ENCODE measurements around the gene GSTA1. TPM values are rescaled to one million over a fixed set of nuclear protein-coding genes. Genes with fewer than 3 reads are reported as not detected.

GSTA1 gene
- not detected in 2 replicates for total RNA-seq

DNA sequence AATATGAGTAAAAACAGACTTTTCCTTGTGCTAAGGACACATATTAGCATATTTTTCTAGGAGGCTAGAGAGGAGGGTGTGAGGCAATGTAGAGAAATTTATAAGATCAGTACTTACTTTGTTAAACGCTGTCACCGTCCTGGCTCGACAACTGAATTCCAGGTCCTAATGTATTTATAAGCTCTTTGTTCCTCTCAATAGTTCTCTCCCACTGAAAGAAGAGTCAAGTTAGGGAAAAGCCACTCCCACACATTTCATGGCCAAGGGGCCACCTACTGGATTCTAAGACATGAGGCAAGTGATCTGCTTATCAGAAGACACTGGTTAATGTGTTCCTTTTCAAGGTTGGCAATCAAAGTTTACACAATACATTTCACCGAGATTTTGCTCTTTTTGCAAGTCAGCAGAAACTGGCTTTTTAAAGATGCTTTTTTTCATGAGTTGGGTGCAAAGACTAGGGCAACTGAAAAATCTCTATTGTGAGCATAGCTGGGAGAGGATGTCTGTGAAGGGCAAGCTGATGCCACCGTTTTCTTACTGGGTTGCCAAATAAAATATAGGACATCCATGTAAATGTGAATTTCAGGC lies at the start of gene GSTA1:
Gene GSTA1, minus strand, starts transcription at position 149 of the 588 bp plus-strand sequence. CDS start 4,549 bp downstream, outside the sequence.

GRCh38 chr6:52840763-52841585 lies 37.4 kb upstream of the GSTA1 start, which contains the start of gene GSTA5:
Gene GSTA5, minus strand, starts transcription at chr6:52840813.

GRCh38 chr6:52763322-52763916 lies 40.2 kb downstream of the GSTA1 start, which contains the start of gene GSTA2:
Gene GSTA2, minus strand, starts transcription at chr6:52763475. Its CDS starts 5,528 bp downstream, at chr6:52757947.

Other genes starting within 250 kb of the GSTA1 start
- gene TRAM2, start 226.8 kb downstream of the GSTA1 start, total RNA-seq: 130 and 160 TPM in 2 replicates
- 25.1 and 30.6 TPM in 2 replicates for gene TMEM14A, start 132.7 kb downstream of the GSTA1 start, total RNA-seq
- not detected in 2 replicates for gene GSTA2, start 40.3 kb downstream of the GSTA1 start, total RNA-seq
- gene GSTA5, start 37.0 kb upstream of the GSTA1 start, total RNA-seq: not detected in 2 replicates
- gene GSTA3, start 105.9 kb upstream of the GSTA1 start, total RNA-seq: not detected in 2 replicates
- gene GSTA4, start 191.5 kb upstream of the GSTA1 start, total RNA-seq: 37.3 and 39.0 TPM in 2 replicates